Endothelial cell of umbilical vein (primary cell): ENCODE measurements around the gene CTIF. TPM values are rescaled to one million over a fixed set of nuclear protein-coding genes. Genes with fewer than 3 reads are reported as not detected.

ENCODE experiments used
- BruUV-seq: library from RNA; stranded (reverse); fragments of 400-500 nt; replicated peaks from 2 replicates; lab custom pipeline; 2021; lab: Mats Ljungman, UMichigan
- CTCF ChIA-PET: fragments of 300-600, 350-600 bp; sonication (Branson Sonifier 250); formaldehyde crosslinking; loops from one replicate; lab custom pipeline; 2021; ENCODE audit warnings: antibody characterized with exemption, inconsistent platforms; lab: Charles Lee
- POLR2A ChIA-PET: fragments of 300-600, 350-600 bp; sonication (Branson Sonifier 250); formaldehyde crosslinking; loops from one replicate; lab custom pipeline; 2021; ENCODE audit warnings: antibody characterized with exemption, inconsistent platforms; lab: Charles Lee
- DNase-seq: peaks from one replicate; pipeline ENCODE4 v3.0.0-alpha.2; 2011; ENCODE audit warnings: low read depth, low spot score
- FAIRE-seq: peaks from 2 replicates; lab custom pipeline; 2011; peaks lifted over from hg19 to GRCh38; lab: Jason Lieb, UNC
- H2AFZ ChIP-seq: 2 replicates; pipeline ENCODE4 v1.6.0; 2012; ENCODE audit warnings: low read depth, low read length, control low read depth, inconsistent platforms
- H3K27ac ChIP-seq: 2 replicates; pipeline ENCODE4 v1.5.1; 2011; ENCODE audit warnings: low read depth, mild to moderate bottlenecking, control low read depth, low read length, moderate library complexity; ENCODE audit not compliant: insufficient read depth
- H3K27me3 ChIP-seq, 2 experiments: 2 replicates each; pipeline versions ENCODE4 v1.6.0 to v1.6.1; 2011; ENCODE audit warnings: low read length in 2 of 2, mixed read lengths in 1 of 2; ENCODE audit not compliant: control insufficient read depth in 2 of 2, insufficient read depth in 2 of 2
- H3K36me3 ChIP-seq, 2 experiments: 2 replicates in 1 of 2; 3 replicates in 1 of 2; pipeline ENCODE4 v1.5.1; 2011; ENCODE audit warnings: low read length in 2 of 2, mild to moderate bottlenecking in 1 of 2, moderate library complexity in 1 of 2; ENCODE audit not compliant: control insufficient read depth in 2 of 2, insufficient read depth in 2 of 2; ENCODE audit errors: extremely low read depth in 1 of 2
- H3K4me1 ChIP-seq: 3 replicates; pipeline ENCODE4 v1.5.1; 2011; ENCODE audit warnings: mild to moderate bottlenecking, low read length; ENCODE audit not compliant: control insufficient read depth, insufficient read depth; ENCODE audit errors: extremely low read depth
- H3K4me2 ChIP-seq: 2 replicates; pipeline ENCODE4 v1.6.1; 2011; ENCODE audit warnings: low read length, control low read depth, mixed read lengths; ENCODE audit not compliant: insufficient read depth
- H3K4me3 ChIP-seq, 3 experiments: fragments of 200-600 bp in 1 of 3; sonication (generic), shearing (Covaris generic) in 1 of 3; replicated peaks in 1 of 3; 2 replicates each; pipeline ENCODE4 v1.5.1; 2011 to 2016; ENCODE audit warnings: control low read depth in 3 of 3, low read length in 3 of 3, mild to moderate bottlenecking in 2 of 3, inconsistent platforms in 1 of 3, low read depth in 1 of 3, moderate library complexity in 1 of 3; ENCODE audit not compliant: insufficient read depth in 1 of 3
- H3K79me2 ChIP-seq: 2 replicates; pipeline ENCODE4 v1.6.0; 2012; ENCODE audit warnings: low read length, inconsistent platforms; ENCODE audit not compliant: control insufficient read depth, insufficient read depth
- H3K9ac ChIP-seq: replicated peaks from 2 replicates; pipeline ENCODE3; 2011; ENCODE audit warnings: low read length, control low read depth; ENCODE audit not compliant: insufficient read depth; ENCODE audit errors: extremely low read depth
- H3K9me1 ChIP-seq: replicated peaks from 3 replicates; pipeline ENCODE4 v1.6.0; 2011; ENCODE audit warnings: mild to moderate bottlenecking, low read length; ENCODE audit not compliant: control insufficient read depth, insufficient read depth; ENCODE audit errors: extremely low read depth
- H3K9me3 ChIP-seq: replicated peaks from 2 replicates; pipeline ENCODE4 v1.5.1; 2012; ENCODE audit warnings: low read length, inconsistent platforms; ENCODE audit not compliant: control insufficient read depth, insufficient read depth
- H4K20me1 ChIP-seq: replicated peaks from 2 replicates; pipeline ENCODE3; 2011; ENCODE audit warnings: mild to moderate bottlenecking, low read length; ENCODE audit not compliant: control insufficient read depth, insufficient read depth; ENCODE audit errors: extremely low read depth
- EZH2 ChIP-seq: IDR thresholded peaks from 2 replicates; pipeline ENCODE4 v1.6.1; 2012; ENCODE audit warnings: borderline replicate concordance, low read depth, mild to moderate bottlenecking, moderate library complexity, low read length, inconsistent platforms; ENCODE audit not compliant: severe bottlenecking
- FOS ChIP-seq: IDR thresholded peaks from 2 replicates; pipeline ENCODE4 v1.6.1; 2011; ENCODE audit warnings: mild to moderate bottlenecking, low read length, moderate library complexity, borderline replicate concordance; ENCODE audit not compliant: insufficient read depth
- GATA2 ChIP-seq: IDR thresholded peaks from 2 replicates; pipeline ENCODE4 v1.7.0; 2011; ENCODE audit warnings: low read depth, mild to moderate bottlenecking, moderate library complexity, mixed read lengths, low read length; ENCODE audit not compliant: insufficient read length, insufficient read depth
- JUN ChIP-seq: IDR thresholded peaks from 2 replicates; pipeline ENCODE4 v1.6.1; 2011; ENCODE audit warnings: borderline replicate concordance, low read depth; ENCODE audit not compliant: insufficient read length, insufficient read depth
- MAX ChIP-seq: IDR thresholded peaks from 2 replicates; pipeline ENCODE4 v1.6.1; 2011; ENCODE audit not compliant: insufficient read depth, insufficient read length
- MYC ChIP-seq: IDR thresholded peaks from one replicate; pipeline ENCODE4 v1.6.1; 2011; ENCODE audit warnings: mild to moderate bottlenecking, low read depth, low read length
- POLR2AphosphoS5 ChIP-seq: IDR thresholded peaks from 2 replicates; pipeline ENCODE4 v1.6.1; 2012; ENCODE audit warnings: low read depth, mild to moderate bottlenecking, control low read depth, low read length, moderate library complexity; ENCODE audit not compliant: insufficient read depth
- dilution Hi-C: fragments of 300-500 bp; cut with MboI; formaldehyde crosslinking; loops from one replicate; pipeline ENCODE4 v1.15.0; 2019; ENCODE audit warnings: low sequenced_read_pairs; ENCODE audit not compliant: extremely low pct_ligation_motif_present
- intact Hi-C: fragments of 100-400 bp; cut with micrococcal nuclease; formaldehyde crosslinking; loops from one replicate; pipeline ENCODE4 v1.10.0; 2022
- polyA plus RNA-seq, 4 experiments: library from polyadenylated mRNA; depleted of rRNA in 3 of 4; stranded (reverse) in 3 of 4; unstranded in 1 of 4; fragments of >200 nt; gene quantifications; 2 replicates each; pipeline versions ENCODE4 v1.2.1 to v1.2.3, GENCODE V29; 2011 to 2012; ENCODE audit warnings: missing spikeins in 1 of 4
- total RNA-seq: library from RNA; stranded (reverse); gene quantifications from 2 replicates; pipeline ENCODE4 v1.2.3, GENCODE V29; 2021
- TF ChIP-seq, protein P1 (sequence below), 2 donors: IDR thresholded peaks; 1 replicate in 1 of 2; 2 replicates in 1 of 2; pipeline ENCODE4 v1.5.1; 2011; ENCODE audit warnings: low read length in 2 of 2, mild to moderate bottlenecking in 2 of 2, moderate library complexity in 2 of 2, control low read depth in 1 of 2, inconsistent platforms in 1 of 2, low read depth in 1 of 2; ENCODE audit not compliant: insufficient read depth in 1 of 2; ENCODE audit errors: extremely low read depth in 1 of 2

The CTIF gene
- total and polyA plus RNA-seq, 2 donors (not counting 3 experiments of a cell fraction or from before 2014, with no cell fraction given): 20.9 to 57.7 TPM

DNA sequence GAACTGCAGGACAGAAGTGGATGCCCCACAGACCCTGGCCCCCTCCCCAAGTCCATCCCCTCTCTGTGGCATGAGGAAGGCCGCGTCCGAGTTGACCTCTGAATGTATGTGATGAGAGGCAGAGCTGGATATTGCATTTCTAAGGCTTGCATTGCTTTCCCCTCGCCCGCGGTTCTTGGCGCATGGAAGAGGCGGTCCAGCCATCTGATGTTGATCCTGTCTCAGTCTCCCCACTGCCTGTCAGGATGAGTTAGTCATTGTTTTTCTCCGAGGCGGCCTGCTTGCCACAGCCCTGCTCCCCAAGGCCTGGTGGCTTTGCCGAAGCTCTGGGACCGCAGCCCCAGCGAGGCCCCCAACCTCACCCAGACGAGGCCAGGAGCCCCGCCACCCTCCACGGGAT lies 323.3 kb downstream of the CTIF start:
- Histone ChIP-seq H3K4me2 (no peak overlapping the region), H3K9ac (no peak overlapping the region), H4K20me1 (no peaks in the 10 kb centered on the region), H3K9me1 (no peaks in the 10 kb centered on the region), H3K27me3 (no peaks in the 10 kb centered on the region), H3K27ac (no peak overlapping the region), H3K4me1 (peaks cover 3% of the 10 kb centered on the region), H3K79me2 (no peaks in the 10 kb centered on the region), H3K36me3 (peaks cover 0 to 8% of the 10 kb centered on the region in 2 experiments), H3K9me3 (no peaks in the 10 kb centered on the region), H3K4me3 (no peak overlapping the region), H2AFZ (no peak overlapping the region)
- intact Hi-C loops (no loop called here), dilution Hi-C loops (no loop called here)
- BruUV-seq: no TSS peak
- FAIRE-seq (no peak), DNase-seq (no peak)
- POLR2A ChIA-PET: no interaction called here
- CTCF ChIA-PET: interaction anchor here (1.3 to 1.6 kb wide), 3 partner anchors 19 to 86 kb away, joined by 3 to 4 read pairs (median 3); no protein-coding TSS in a partner anchor
- TF ChIP-seq MYC (no peak), GATA2 (no peak), MAX (no peak), JUN (no peak), FOS (no peak), POLR2AphosphoS5 (no peak), EZH2 (no peak)
- TF ChIP-seq, protein P1, sequence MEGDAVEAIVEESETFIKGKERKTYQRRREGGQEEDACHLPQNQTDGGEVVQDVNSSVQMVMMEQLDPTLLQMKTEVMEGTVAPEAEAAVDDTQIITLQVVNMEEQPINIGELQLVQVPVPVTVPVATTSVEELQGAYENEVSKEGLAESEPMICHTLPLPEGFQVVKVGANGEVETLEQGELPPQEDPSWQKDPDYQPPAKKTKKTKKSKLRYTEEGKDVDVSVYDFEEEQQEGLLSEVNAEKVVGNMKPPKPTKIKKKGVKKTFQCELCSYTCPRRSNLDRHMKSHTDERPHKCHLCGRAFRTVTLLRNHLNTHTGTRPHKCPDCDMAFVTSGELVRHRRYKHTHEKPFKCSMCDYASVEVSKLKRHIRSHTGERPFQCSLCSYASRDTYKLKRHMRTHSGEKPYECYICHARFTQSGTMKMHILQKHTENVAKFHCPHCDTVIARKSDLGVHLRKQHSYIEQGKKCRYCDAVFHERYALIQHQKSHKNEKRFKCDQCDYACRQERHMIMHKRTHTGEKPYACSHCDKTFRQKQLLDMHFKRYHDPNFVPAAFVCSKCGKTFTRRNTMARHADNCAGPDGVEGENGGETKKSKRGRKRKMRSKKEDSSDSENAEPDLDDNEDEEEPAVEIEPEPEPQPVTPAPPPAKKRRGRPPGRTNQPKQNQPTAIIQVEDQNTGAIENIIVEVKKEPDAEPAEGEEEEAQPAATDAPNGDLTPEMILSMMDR (IDR thresholded peaks at IDR 0.05; ENCODE audit: extremely low read depth in 1 of 2, insufficient read depth in 1 of 2, low read depth in 1 of 2, low read length in 2 of 2): no peak
